Inferior parietal cortex (tissue), 1 donor: ENCODE results near the gene MCFD2.
A peak's percentile ranks its signal among the peaks of the same experiment; 100 is the strongest.

Experiments
- DNase-seq: peaks from one replicate; pipeline ENCODE4 v3.0.0-alpha.2; 2016; ENCODE audit errors: extremely low spot score

Gene MCFD2

GRCh38 chr2:46873604-46874068 is 42.0 kb downstream of the MCFD2 start:
- DNase-seq = peak; percentile 53

DNA sequence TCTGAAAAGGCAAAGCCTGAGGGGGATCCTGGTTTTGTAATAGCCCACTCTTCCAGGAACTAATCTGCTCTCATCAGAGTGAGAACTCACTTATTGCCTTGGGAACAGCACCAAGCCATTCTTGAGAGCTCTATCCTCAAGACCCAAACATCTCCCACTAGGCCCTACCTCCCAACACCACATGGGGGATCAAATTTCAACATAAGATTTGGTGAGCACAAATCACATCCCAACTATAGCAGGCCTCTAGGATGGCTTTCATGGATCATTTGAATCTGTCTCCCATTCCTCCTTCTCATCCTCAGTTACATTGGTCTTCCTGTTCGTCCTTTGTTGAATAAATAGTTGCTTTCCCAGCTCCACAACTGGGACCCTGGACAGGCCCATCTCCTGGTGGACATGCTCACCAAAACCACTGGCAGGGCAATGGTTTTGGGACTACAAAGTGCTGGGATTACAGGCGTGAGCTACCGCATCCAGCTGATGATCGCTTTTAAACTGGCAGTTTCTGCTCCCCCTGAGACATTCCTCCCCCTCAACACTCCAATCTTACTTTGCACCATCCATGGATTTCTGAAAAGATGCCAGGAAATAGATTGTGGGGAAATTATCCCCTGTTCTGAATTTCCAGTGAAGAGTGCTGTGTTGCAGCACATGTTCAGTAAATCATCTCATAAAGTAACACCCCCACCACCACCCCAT is 42.6 kb downstream of the MCFD2 start:
- no peak for DNase-seq

DNA sequence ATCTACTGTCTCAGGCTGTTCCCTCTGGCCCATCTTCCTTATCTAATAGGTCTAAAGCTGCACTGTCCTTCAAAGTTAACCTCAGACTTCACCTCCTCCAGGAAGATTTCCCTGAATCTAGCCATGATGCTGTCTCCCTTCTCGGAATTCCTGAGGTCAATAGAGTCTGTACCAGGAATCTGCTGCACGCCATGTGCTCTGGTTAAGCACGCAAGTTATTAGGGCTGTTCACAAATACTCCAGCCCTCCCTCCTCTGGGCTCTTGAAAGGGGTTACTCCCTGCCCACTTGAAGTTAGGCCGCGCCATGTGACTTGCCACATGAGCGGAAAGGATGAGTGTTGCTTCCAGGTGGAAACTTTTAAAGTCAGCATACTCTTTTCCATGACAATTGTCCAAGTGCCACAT is 43.6 kb downstream of the MCFD2 start:
- no peak for DNase-seq

DNA sequence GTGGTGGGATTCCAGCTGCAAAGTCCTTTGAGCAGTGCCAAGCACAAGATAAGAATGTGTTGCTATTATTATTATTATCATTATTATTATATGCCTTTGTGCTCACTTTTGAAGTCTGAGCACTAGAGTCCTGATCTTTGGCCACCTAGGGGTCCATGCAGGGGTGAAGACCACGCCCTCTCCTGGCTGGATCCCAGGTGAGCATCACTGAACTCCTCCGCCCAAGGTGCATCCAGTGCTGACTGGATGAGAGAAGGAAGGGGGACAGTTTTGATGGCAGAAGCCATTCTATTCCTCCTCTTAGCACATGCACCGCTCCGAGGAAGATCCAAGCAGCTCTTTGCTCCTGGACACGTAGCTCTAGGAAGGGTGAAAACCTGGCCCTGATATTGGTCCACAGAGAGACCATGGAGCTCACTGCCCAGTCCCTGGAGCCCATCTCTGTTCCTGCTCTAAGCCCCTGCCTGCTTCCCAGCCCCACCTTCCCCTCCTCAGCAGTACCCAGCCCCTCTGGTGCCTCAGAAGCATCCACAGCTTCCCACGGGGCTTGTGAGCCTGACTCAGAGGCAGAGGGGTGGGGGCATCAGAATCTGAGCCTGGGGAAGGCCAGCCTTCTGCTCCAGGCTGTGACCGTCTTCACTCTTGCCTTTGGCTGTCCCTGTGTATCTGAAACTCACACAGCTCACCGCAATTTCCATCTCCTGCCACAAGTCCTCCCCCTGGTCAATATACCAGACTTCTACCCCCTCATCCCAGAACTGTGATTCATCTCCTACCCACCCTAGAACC is 45.4 kb downstream of the MCFD2 start:
- no peak for DNase-seq

- DNase-seq = no peak
Observed at GRCh38 chr2:46869621-46870020, 46.0 kb downstream of the MCFD2 start.

DNA sequence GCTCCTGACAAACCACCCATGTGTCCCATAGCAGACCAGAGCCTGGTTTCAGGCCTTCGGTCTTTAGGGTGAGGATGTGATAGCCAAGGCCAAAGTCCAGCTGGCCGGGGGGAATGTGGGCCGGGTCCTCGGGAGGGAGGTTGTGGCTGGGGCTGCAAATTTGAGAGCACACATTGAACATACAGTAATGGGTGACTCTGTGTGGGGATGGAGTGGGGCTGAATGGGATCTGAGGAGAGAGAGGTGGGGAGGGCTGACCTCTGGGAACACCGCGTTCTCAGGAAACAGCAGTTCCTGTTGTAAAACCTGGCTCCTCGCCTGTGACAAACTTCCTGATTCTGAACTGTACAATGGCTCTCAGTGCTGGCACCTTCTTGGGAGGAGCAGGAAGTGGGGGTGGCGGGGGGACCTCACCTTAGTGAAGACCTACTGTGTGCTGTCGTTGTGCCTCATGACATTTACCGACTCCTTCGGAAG is 48.8 kb downstream of the MCFD2 start:
- DNase-seq = no peak

DNA sequence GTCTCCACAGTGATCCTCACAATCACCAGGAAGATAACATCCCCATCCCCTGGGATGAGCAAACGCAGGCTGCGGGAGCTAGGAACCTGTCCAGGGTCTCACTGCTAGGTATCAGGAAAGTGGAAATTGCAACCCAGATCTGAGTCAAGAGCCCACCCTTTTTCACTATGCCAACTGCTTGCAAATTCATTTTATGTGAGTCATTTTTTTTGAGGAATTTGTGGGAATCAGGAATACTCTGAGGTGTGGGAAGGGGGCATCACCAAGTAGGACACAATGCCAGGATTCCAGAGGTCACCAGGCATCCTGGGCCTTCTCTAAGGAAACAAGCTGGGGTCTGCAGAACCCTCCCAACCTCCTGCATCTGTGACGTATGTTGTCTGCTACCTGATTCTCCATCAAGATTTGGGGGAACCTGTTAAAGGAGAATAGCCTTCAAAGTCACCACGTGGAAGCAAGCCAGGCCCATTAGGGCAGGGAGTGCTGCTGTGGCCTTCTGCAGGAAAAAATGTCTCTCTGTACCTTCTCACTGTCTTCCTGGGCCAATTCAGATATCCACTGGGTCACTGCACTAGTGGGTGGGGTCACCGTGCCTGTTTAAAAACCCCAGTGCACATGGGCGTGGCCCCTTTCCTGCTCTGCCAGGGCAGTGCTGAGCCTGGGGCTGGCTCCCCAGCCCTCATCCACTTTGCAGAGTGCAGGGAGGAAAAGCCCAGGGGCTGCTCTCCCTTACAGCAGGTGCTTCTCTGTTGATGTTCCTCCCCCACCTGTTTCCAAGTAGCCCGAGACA is 50.2 kb downstream of the MCFD2 start:
- DNase-seq = no peak

DNA sequence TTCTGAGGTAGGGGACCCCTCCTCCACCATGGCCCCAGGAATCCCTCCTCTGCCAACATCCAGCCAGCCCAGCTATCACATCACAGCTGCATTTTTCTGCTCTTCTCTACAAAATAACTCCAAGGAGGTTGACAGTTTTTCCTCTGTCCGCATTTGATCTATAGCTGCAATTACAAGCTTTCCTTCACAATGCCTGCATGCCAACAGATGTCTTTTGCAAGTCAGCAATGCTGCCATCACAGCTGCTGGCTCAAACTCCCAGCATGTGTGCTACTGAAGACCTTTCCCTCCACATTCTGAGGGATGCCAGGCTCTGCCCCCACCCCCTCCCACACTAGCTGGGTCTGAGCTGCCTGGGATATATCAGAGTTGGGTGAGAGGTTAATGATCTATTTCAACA is 51.7 kb downstream of the MCFD2 start:
- no peak for DNase-seq

DNA sequence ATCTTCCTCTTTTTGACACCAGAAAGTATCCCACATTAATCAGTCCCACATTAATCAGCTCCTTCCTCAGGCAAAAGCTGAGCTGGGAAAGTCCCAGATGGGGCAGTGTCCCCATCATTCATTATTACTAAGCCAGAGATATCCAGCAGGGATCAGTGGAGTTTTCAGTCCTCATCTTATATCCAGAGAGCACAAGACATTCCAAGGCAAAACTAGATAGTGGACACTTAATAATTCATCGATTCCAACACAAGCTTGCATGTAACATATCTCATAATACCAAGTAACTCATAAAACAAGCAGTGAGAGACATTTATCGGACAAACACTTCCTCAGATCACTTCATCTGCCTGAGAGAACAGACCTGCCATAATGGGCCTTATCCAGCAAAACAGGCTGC is 53.1 kb downstream of the MCFD2 start:
- no peak for DNase-seq

DNA sequence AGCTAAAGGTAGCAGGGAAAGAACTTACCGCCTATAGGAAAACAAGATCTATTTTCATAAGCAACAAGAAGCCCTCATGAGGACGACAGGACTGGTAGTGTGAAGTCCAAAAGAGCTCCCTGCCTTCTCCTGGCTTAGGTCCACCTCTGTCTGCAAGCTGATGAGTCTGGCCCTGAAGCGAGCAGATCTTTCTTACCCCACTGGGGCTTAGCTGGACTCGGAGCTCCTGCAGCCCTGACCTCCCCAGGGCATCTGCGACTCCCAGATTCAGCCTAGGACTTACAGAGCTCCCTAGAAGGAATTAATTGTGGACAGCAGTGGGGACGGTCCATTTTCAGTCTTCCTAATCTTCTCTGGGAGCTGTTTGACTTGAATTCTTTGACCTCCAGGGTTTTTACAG is 53.7 kb downstream of the MCFD2 start:
- no peak for DNase-seq

DNA sequence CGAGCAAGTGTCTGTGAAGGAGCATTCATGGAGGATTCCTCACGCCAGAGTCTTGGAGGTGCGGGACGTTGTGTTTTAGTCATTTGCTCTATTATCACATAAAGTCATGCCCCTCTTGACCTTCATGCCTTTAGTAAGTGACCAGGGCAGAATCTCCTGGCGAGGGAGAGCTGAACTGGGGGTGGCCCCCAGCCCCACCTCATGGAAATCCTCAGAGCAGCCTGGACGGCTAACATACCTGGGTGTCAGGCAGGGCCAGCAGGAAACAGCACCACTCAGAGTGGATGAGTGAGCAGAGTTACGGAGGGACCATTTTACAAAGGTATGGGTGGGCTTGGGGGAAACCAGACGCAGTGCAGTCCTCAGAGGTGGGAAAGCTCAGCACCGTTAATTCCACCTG is 56.1 kb downstream of the MCFD2 start:
- DNase-seq = no peak

DNA sequence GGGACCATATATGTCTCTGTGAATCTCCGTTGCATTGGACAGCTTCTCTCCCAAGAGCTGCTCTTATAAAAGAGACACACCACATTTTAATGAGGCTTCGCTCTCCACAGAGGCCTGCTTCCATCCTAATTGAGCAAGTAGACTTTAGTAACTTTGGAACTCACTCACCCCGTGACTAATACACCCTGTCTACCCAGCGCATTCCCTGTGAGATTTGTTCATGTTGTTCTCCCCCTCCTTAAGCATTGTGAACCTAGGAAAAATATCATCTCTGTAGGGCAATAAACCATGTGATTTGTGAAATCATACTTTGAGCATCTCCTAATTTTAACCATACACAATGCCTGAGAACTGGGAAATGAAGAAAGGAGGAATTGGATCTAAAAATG is 56.9 kb downstream of the MCFD2 start:
- DNase-seq = no peak

DNA sequence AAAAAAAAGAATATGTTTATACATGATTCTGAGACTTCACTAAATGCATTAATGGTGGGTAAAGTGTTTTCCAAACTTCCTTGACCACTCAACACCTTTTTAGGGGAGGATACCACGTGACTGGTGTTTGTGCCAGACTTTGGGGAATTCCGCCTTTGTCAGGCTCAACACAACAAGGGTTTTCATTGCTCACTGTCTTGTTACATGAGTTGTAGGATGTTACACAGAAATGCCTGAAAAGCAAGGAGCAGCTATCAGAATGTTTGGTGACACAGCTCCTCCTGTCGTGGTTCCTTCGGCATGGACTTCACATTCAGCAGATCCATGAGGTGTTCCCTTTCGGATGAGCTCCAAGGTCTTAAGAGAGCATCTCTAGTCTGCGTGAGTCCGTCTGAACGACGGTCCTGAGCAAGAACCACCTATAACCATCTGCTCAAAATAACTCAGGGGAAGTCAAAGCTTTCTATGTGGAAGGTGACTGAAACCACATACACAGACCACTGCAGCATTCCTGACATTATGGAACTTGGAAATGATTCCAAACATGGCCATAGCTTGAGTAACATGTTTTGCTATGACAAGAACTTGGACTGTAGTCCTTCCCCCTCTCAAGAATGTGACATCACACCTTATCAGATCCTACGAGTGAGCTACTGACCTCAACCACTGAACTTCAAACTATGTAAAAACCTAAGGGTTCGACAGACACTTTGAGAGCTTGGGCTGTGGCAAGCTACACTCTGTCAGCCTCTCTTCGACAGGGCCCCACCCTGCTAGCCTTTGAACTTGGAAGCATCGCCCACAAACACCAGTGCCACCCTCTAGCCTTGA is 57.5 kb downstream of the MCFD2 start:
- DNase-seq = no peak

GRCh38 chr2:46856336-46856735 is 59.3 kb downstream of the MCFD2 start:
- DNase-seq = no peak

- DNase-seq = no peak
Observed at GRCh38 chr2:46855805-46856204, 59.8 kb downstream of the MCFD2 start.

- no peak for DNase-seq
Observed at GRCh38 chr2:46854260-46854659, 61.3 kb downstream of the MCFD2 start.

GRCh38 chr2:46852598-46852997 is 63.0 kb downstream of the MCFD2 start:
- no peak for DNase-seq

DNA sequence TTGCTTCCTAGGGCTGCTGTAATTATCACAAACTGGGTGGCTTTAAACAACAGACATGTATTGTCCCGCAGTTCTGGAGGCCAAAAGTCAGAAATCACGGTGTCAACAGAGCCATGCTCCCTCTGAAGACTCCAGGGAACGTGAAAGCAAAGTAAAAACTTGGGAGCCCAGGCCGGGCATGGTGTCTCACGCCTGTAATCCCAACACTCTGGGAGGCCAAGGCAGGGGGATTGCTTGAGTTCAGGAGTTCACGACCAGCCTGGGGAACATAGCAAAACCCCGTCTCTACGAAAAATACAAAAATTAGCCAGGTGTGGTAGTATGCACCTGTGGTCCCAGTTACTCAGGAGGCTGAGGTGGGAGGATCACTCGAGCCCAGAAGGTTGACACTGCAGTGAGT is 63.5 kb downstream of the MCFD2 start:
- no peak for DNase-seq
